ENCODE measurements around the gene SAMHD1. TPM values are rescaled to one million over a fixed set of nuclear protein-coding genes. Genes with fewer than 3 reads are reported as not detected.
"Not testable (repeated sequence)": the region's sequence is repeated elsewhere in the genome, so short reads cannot be mapped to it uniquely, and the experiment has no call there.

SAMHD1 gene
- total RNA-seq, 1 experiment from 2014 or later: 12.9 TPM

DNA sequence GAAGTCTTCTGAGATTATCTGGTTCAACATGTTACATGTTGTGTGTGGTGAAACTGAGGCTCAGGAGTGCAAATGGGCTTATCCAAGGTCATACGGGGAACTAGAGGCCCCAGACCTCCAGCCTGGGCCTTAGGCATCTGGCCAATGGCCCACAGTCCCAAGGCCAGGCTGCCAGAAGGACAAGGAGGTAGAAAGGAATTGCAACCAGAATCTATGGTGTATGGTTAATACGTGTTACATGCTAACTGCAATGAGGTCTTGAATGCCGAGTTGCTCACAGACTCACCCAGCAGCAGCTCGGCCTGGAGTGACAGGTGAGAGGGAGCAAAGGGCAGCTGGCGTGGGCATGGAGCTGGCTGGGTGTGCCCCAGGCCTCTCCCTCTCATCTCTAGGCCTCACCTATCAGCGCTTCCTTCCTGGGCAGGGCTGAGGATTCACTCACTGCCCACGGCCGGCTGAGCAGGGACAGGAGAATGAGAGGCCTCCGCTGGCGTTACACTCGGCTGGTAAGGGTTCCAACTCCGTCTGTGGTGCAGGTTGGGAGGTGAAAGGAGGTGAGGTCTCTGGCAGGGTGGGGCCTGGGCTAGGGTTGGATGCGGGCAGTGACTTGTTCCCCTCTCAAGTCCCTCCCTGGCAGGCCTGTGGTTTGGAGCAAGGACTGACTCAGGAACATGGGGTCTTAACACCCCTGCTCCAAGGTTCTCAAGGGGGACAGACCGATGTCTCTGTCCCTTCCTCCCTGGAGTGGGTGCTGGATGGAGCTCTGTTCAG lies 75.6 kb downstream of the SAMHD1 start, which contains the start of gene TLDC2:
Gene TLDC2 (plus strand): TSS at position 437 of the 771 bp plus-strand sequence. CDS start 37 bp downstream, at position 474.
- DNase-seq (ENCODE audit: extremely low read depth, low read depth): no peak

DNA sequence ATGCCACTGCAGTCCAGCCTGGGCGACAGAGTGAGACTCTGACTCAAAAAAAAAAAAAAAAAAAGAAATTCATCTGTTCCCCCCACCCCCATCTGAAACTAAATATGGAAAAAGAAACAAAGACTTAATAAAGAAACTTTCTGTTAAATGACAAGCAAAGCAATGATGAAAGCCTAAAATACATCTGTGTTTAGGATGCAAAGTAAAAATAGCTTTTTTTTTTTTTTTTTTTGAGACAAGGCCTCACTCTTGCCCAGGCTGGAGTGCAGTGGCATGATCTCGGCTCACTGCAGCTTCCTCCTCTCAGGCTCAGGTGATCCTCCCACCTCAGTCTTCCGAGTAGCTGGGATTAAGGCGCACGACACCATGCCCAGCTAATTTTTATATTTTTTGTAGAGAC lies 76.4 kb downstream of the SAMHD1 start:
- not testable (repeated sequence) for DNase-seq (ENCODE audit: extremely low read depth, low read depth)

DNA sequence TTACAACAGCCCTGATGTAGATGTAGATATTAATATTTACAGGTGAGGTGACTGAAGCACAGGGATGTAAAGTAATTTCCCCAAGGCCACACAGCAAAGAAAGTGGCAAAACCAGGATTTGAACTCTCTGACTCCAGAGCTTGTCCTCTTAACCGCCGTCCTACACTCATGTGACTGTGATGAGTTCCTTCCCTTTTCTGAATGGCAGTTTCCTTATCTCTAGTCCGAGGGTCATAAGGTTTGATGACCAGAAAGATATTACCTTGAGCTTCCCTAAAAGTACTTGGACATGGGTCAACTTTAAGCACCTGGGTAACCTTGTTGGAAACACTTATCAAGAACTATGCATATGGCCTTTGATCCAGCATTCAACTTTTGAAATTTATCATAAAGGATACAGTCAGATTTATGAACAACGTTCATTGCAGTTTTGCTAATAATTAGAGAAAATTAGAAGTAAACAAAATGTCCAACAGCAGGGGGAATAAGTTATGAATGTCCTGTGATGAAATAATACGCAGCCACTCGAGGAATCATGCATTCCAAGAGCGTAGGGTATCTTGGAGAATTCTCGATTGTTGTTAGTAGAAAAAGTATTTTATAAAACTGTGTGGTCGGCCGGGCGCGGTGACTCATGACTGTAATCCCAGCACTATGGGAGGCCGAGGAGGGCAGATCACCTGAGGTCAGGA lies 77.9 kb downstream of the SAMHD1 start:
- DNase-seq (ENCODE audit: extremely low read depth, low read depth): no peak

DNA sequence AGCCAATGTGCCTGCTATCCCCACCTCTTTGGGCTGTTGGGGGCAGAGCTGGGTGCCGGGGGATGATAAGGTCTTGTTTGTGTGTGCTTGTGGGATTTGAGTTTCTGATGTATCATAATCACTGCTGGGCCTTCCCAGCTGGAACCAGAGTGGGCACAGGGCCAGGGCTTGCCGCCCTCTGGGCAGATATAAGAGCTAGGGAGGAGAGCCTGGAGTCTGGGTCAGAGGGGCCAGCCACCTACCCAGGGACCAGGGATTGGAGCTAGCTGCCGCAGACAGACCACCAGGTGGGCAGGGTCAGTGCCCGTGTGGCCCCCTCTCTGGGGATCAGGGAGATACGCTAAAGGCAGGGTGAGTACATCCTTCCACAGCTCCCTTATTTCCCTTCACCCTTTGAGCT lies 78.7 kb downstream of the SAMHD1 start:
- no peak for DNase-seq (ENCODE audit: extremely low read depth, low read depth)

DNA sequence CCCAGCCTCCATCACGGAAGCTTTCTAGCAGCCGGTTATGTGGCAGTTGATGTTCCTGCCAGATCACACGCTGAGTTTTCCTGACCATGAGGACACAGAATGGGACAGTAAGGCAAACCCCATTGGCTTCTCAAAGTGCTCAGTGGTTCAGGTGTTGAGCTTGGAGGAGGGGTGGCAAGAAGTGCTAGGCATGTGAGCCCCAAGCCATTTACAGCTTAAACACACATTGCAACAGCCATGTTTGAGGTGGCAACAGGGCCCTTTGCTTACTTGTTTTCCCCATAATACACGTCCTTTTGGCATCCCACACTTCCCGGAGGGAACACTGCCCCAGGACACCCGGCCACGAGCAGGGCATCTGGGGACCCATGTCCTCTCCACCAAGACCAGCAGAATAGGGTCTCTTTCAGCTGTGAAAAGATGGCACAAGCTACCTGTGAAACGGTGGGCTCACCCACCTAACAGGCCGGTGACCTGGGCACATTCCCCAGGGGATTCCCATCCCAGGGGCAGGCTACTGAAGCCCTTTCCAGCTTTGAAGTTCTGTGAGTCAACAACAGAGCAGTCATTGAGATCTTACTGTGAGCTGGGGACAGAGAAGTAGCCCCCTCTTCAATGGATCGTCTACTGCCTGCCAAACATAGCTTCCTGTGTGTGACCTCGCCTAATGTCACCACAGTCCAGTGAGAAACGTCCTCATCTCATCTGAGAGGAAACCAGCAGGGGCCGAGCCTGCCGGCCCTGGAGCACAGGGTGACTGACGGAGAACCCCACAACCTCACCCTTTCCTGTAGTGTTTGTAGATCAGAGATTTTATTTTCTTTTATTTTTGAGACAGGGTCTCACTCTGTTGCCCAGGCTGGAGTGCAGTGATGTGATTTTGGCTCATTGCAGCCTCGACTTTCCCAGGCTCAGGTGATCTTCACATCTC lies 79.6 kb downstream of the SAMHD1 start:
- no peak for DNase-seq (ENCODE audit: extremely low read depth, low read depth)

DNA sequence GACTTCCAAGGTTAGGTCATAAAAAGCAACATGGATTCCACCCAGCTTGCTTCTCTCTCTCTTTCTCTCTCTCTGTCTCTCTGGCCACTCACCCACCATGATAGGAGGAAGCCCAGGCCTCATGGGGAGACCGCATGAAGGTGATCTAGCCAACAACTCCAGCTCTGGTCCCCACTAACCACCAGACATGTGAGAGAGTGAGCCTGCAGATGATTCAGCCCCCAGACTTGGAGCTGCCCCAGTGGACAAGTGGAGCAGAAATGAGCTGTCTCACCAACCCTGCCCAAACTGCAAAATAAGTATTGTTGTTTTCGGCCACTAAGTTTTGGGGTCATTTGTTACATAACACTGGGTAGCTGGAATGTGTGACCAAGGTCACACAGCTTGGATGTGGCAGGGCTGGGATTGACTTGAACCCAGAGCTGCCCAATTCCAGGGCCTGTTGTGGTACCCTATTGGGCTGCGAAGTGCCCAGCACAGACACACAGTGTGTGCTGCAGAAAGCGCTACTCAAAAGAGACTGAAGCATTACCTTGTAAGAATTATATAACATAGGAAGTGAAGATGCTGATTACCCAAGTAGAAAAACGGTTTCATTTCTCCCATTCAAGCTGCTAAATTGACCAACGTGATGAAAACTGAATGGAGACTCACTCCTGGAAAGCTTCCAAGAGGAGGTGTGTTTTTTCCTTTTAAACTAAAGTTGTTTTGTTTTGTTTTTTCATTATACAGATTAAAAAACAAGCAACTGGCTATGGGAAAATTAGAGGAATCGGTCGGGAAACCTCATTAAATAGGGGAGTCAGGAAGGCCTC lies 84.6 kb downstream of the SAMHD1 start:
- DNase-seq (ENCODE audit: extremely low read depth, low read depth): no peak

DNA sequence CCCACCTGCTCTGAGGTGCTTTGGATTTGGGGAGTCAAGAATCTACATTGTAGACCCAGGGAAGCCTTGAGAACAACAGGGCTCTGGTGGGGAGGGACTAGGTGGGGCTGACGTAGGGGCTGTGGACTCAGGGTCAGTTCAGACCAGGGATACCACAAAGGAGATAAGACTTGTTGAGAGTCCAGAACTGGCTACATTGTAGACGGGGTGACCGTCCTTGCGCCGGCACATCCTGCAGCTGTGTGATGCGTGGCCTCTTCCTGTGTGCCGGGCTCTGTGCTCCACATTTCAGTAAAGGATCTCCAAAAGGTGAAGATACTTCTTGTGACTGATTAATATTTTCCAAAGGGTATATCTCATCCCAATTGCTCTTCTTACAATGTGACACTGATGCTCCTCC lies 85.3 kb downstream of the SAMHD1 start:
- DNase-seq (ENCODE audit: extremely low read depth, low read depth): no peak

DNA sequence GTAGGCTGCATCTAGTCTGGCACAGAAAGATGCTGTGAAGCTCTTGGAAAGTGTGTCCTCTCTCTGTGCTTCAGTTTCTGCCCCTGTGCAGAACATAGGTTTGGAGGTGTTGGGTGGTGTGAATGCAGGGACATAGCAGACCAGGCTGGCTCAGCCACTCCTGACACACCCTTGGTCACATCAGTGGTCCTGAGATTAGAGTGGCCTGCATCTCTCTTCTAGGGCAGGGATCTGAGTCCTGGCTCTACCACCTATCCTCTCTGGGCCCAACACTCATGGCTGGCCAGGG lies 85.7 kb downstream of the SAMHD1 start:
- no peak for DNase-seq (ENCODE audit: extremely low read depth, low read depth)

DNA sequence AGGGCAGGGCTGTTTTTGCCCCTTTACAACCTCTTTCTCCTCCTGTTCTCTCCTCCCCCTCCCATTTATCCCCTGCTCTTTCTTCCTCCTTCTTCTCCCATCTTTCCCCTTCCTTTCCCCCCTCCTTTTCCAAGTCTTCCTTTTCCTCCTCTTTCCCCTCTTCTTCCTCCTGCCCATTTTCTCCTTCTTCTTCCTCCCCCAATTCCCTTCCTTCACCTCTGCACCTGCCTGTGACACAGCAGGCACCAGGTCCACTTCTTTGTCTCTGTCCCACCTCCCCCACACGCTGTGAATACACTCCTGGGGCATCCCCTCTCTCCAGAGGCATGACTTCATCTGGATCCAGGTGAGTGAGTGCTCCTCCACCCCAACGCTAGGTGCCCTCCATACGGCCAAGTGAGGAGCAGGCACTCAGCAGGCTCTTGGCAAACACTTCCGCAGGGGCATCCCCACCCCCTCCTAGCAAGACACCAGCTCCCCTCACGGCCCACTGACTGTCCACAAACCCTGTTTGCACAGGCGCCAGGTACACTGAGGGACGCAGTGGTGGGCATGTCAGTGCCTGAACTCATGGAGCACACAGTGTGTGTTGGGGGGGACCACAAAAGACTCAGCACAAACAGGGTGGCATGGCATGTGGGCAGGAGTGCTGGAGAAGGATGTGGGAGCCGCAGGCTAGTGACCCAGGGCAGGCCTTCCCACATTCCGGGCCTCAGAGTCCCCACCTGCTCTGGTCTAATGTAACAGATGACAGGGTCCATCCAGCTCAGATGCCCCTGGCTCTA lies 86.2 kb downstream of the SAMHD1 start:
- no peak for DNase-seq (ENCODE audit: extremely low read depth, low read depth)

DNA sequence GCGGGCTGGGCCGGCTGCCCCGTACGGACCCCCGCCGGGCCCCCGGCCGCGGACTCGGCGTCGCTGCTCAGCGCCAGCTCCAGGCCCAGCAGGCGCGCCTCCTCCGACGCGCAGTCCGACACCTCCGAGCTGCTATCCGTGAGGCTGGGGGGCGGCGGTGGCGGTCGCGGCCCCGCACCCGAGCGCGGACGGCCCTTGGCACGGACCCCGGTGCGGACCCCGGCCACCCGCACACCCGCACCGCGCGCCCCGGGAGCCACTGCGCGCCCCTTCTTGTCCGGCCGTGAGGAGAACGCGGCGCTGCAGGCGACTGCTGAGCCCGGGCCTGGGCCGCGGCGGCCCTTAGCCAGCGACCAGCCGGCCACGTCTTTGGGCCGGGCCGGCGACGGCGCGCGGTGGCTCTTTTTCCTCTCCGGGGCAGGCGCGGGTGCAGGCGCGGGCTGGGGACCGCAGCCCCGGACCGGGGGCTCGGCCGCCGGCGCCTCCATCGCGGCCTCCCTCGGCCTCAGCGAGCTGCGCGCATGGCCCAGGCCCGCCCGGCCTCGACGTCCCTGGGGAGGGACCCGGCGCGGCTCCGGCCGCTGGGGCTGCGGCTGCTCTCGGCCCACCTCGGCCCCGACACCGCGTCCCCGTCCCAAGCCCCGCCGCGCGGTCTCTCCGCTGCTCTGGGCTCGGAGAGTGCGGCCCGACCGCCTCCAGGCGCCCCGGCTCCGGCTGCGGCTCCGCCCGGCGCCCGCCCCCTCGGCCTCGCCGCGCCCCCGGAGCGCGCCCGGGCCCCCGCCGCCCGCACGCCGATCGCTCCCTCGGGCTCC lies 88.4 kb downstream of the SAMHD1 start:
- no peak for DNase-seq (ENCODE audit: extremely low read depth, low read depth)

DNA sequence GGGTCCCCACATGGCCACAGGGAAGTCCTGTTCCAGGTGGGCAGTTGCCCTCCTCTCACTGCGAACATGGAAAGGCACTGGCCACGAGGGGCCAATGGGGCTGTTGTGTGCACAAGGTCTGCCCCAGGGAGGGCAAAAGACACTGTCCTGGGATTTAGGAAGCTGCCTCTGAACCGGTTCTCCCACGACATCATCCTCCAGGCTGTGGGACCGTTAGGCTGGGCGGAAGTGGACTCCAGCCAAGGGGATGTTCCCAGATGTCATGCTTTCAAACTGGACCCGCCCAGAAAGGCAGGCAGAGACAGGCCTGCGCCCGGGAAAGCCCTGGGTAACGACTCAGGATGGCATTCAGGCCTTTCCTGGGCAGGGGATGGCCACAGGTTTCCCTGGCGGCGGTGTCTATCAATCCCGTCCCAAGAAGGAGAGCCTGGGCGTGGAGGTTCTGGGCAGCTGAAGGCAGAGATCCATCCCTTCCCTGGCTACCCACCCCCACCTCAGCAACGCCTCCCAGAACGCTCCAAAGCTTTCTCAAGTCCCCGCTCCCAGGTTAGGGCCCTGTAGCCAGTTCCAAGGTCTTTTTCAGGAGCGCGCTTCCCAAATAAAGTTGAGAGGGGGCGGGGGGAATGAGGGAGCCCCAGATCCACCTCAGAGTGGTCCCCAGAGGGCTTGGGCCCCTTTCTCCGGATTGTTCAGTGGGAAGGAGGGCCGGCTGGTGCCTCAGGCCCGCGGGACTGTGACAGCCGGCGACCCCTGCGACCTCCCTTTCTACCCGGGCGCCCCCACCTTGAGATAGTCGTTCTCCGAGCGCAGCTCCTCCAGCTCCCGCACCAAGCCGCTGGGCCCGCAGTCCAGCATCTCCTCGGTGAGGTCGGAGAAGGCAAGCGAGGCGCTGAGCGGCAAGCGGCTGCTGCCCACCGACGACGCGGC lies 89.4 kb downstream of the SAMHD1 start:
- DNase-seq (ENCODE audit: extremely low read depth, low read depth): peak; percentile 90

DNA sequence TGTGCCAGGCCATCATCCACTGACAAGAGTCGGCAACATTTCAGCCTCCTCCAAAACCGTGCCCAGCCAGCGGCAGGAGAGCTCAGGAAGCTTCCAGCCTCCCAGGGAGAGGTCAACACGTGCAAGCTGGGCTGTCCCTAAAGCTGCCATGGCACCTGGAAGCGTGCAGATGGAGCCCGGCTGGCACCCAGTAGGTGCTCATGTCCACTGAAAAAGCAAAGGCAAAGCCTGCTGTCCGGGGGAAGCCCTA lies 90.0 kb downstream of the SAMHD1 start:
- DNase-seq (ENCODE audit: extremely low read depth, low read depth): no peak

DNA sequence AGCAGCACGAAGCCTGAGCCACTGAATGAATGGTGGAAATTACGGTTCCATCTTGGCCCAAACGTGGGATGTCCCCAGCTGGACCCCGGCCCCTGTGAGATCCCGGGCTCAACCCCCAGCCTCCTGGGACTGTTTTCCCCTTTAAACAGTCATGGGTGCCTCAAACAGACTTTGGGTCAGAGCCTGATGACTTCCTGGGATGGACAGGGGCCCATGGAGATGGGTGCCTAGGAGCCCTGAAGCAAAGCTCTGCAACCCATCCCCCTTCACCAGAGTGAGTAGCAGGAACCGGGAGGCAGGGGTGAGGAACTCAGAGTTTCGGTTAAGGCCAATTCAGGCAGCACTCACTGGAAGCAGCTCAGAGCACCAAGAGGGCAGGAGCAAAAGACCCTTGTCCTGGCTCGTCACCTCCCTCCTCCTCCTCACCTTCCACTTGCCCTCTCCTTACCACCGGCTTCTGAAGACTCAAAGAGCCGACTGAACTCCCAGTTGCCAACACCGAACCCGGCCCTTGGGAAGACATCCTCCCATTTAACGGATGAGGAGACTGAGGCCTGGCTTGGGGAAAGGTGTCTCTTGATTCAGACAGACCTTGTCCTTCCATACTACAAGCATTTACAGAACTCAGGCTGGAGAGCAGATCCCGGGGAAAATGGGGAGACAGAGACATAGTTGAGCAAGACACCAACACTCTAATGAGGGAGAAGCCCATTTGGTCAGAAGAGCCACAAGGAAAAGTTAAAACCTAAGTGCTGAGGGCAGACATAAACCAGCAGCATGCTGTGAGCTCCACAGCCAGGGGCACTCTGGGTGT lies 90.5 kb downstream of the SAMHD1 start:
- DNase-seq (ENCODE audit: extremely low read depth, low read depth): no peak

DNA sequence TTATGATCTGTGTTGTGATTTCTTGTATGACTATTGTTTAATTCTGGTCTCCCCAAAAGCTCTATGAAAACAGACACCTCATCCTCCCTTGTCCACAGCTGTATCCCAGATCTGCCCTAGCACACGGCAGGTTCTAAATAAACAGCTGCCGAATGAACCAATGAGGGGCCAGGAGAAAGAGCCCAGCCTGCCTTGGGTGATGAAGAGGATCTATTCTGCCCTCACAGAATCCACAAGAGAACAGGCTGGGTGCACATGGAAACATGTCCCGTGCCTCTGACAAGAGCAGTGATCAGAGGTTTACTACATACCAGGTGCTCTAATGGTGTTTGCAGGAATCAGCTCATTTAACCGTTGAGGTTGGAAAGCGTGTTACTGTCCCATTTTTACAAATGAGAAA lies 91.2 kb downstream of the SAMHD1 start:
- no peak for DNase-seq (ENCODE audit: extremely low read depth, low read depth)

DNA sequence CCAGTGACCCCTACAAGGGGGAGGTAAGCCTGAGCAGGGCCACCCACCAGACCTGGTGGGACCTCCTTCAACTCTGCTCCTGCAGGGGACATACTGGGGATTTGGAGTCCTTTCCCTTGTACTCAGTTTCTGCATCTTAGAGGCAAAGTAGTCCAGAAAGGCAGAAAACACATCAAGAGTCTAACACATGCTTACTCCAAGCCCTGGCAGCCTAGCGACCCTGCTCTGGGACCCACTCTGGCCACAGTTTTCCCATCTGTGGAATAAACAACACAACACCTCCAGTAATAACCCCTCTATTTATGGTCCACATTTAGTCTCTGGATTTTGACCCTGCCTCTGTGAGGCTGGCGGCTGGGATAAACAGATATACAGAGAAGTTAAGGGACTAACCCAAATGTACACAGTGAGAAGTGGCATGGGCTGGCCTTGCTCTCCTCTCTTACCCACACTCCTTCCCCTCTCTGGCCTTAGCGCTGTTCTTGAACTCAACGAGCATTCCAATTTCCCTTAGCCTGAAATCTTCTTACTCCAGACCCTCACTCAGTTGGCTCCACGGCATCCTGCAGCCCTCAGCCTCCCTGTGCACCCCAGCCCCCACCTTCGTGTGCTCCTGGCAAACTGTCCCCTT lies 91.7 kb downstream of the SAMHD1 start:
- DNase-seq (ENCODE audit: extremely low read depth, low read depth): no peak

DNA sequence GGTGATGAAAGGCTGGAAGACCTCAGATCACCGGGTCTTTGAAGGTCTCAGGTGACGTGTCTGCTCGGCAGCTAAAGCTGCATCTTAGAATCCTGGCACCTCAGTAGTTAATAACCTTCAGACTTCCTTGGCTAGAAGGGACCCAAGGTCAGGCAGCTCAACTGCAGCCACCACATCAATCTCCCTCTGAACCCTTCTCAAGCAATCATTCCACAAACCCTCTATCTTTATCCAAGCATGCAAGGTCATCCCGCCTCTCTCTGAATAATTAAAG lies 92.3 kb downstream of the SAMHD1 start:
- no peak for DNase-seq (ENCODE audit: extremely low read depth, low read depth)

Measured in NCI-H460 (cell line).